Measurements from ENCODE around the gene ERC2.
"Not testable (repeated sequence)": the region's sequence is repeated elsewhere in the genome, so short reads cannot be mapped to it uniquely, and the experiment has no call there.

ERC2 gene

GRCh38 chr3:56121716-56122115 lies 346.6 kb downstream of the ERC2 start:
- no peak for DNase-seq (ENCODE audit: low read depth)

DNA sequence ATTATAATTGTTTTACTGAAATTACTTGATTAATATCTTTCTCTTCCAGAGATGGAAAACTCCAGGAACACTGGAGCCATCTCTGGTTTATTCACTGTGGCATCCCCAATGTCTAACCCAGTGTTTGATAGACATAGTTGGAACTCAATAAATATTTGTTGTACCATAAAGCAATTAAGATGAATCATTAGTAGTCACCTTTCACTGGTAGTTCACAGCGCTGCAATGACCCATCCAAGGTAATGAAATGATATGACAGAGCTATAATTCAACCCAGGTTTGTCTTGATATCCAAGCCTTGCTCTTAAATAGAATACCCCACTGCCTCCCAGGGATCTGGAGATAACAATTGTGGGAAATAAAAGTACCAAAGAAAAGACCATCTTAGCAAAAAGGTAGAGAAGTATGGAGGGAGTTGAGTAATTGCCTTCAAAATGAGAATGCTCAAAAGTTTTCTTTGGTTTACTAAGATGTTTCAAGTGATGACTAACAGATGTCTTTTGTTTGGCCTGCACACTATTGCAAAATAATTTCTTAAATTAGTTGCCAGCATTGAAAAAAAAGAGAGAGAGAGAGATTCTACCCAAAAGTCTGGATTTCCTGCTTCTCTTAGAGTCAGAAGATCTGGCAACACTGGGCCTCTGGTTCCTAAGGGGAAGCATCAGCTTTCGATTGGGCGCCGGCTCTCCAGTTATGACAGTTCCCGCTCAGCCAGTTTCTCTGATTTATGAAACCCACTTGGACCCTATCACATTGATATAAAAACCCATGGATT lies 348.5 kb downstream of the ERC2 start:
- DNase-seq (ENCODE audit: low read depth): peak; percentile 46

GRCh38 chr3:56118968-56119367 lies 349.3 kb downstream of the ERC2 start:
- no peak for DNase-seq (ENCODE audit: low read depth)

- no peak for DNase-seq (ENCODE audit: low read depth)
Observed at GRCh38 chr3:56115698-56116097, 352.6 kb downstream of the ERC2 start.

GRCh38 chr3:56115199-56115598 lies 353.1 kb downstream of the ERC2 start:
- DNase-seq (ENCODE audit: low read depth): no peak

DNA sequence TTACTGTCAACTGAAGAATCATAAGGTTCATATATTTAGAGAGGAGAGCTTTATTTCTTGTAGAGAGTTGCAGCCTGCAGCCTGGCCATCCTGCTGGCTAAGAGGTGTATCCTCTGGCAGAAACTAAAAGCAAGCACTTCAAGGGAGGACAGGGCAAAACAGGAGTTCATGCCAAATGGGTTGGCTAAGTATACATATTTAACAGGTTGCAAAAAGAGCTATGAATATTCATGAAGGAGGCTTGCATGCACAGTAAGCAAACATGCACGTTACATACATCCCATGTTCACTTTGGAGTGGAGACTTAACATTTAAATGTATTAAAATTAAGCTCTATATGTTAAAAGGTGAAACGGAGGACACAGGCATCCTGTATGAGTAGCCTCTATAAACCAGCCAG lies 354.4 kb downstream of the ERC2 start:
- no peak for DNase-seq (ENCODE audit: low read depth)

GRCh38 chr3:56113231-56113630 lies 355.0 kb downstream of the ERC2 start:
- DNase-seq (ENCODE audit: low read depth): no peak

GRCh38 chr3:56111606-56112304 lies 356.5 kb downstream of the ERC2 start:
- DNase-seq (ENCODE audit: low read depth): no peak

DNA sequence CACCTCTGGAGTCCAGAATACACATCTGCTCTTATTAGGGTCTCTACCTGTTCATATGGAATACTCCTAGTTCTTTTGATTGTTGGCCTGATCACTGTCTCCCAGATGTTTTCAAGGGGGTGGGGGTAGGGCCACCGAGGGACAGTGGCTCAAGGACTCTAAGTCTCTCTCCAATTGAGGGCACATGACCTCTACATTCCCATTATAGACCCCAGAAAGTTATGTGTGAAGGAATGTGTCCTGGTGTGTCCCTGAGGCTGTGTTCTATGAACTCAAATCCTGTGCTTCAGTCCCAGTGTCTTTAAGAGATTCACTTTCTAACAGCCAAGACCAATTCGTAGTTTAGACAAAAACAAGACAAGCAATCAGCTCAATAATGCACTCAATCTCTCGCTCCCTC lies 357.4 kb downstream of the ERC2 start:
- no peak for DNase-seq (ENCODE audit: low read depth)

DNA sequence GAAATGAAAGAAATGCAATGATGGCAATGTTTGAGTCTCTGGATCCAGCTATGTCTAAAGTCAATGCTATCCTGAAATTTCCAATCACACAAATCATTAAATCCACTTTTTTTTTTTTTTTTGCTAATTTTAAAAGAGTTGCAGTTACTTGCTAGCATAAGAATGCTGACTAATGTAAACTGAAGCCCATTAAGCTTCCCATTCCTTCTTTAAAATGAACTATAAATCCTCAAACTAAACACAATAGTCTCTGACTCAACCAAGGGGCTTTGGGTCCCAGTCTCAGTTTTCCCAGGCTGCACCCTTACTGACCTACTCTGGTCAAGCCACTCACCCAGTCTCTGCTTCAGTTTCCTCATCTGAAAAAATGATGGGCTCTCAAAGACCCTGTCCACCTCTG lies 361.1 kb downstream of the ERC2 start:
- no peak for DNase-seq (ENCODE audit: low read depth)

DNA sequence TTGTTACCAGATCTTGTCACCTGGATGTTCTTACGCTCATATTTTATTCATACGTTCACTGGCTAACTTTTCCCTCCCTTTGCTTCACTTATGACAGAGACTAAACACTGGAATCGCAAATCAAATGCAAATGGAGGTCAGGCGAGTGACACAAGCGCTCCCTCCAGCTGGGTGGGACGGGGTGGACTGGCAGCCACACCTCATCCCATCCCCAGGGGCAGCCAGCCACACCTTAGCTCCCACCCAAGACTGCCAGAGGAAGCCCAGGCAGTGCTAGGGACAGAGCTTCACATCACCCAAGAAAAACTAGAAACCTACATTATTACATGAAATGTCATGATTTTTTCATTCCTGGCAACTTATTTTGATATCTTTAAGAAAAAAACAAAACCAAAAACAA lies 366.2 kb downstream of the ERC2 start:
- DNase-seq (ENCODE audit: low read depth): no peak

GRCh38 chr3:56101576-56101975 lies 366.7 kb downstream of the ERC2 start:
- no peak for DNase-seq (ENCODE audit: low read depth)

GRCh38 chr3:56096999-56097398 lies 371.3 kb downstream of the ERC2 start:
- DNase-seq (ENCODE audit: low read depth): no peak

GRCh38 chr3:56094170-56094569 lies 374.1 kb downstream of the ERC2 start:
- DNase-seq (ENCODE audit: low read depth): no peak

DNA sequence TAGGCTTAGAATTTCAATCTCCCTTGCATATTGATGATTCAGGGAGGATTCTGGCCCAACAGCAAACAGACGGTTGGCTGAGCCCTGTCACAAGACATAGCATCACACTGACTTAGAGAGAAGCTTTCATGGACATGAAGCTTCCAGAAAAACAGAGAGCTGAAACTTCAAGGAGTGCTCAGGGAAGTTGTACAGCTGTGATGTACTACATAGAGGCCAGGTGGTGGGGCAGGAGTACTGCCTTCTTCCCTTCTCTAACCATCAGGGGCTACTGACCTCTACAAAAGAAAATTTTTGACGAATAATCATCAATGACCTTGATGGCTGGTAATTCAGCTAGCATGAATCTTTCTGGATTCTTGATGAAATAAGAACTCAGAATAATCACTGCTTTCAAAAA lies 378.5 kb downstream of the ERC2 start:
- DNase-seq (ENCODE audit: low read depth): no peak

- DNase-seq (ENCODE audit: low read depth): no peak
Observed at GRCh38 chr3:56087451-56088053, 380.7 kb downstream of the ERC2 start.

DNA sequence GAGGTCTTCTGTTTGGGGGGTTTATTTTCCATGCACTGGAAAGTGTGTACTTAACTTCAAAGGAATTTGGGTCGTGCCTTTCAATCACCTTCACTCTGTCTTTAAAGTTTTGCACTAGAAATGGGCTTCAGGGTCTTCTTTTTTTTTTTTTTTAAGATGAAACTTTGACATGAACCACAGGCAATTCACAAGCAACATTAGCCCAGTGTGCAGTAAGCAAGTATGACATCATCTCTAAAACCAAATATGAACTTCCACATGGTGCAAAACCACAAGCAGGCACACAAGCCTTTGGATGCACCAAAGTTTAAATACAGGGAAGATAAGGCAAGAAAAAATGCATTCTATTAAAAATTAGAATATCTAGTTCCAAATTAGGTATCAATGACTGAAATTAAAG lies 381.9 kb downstream of the ERC2 start:
- DNase-seq (ENCODE audit: low read depth): no peak

GRCh38 chr3:56081246-56081645 lies 387.0 kb downstream of the ERC2 start:
- no peak for DNase-seq (ENCODE audit: low read depth)

GRCh38 chr3:56076746-56077145 lies 391.5 kb downstream of the ERC2 start:
- DNase-seq (ENCODE audit: low read depth): no peak

DNA sequence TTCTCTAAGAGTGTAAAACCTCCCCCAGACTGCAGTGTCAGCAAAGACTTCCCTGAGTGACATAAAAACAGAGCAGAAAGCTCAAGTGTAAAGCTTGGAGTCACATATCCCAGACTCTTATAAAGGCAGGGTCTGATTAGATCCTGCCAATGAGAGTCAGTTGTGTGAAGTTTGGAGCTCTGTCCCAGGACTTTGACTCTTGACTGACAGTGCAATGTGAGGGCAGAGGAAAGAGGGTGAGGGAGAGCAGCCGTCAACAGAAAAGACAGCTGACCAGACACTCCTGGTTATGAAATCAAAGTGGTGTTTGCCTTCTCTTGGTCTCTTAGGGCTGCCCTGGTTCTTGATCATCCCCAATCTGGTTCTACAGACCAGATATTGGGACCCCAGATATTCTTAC lies 393.2 kb downstream of the ERC2 start:
- no peak for DNase-seq (ENCODE audit: low read depth)

DNA sequence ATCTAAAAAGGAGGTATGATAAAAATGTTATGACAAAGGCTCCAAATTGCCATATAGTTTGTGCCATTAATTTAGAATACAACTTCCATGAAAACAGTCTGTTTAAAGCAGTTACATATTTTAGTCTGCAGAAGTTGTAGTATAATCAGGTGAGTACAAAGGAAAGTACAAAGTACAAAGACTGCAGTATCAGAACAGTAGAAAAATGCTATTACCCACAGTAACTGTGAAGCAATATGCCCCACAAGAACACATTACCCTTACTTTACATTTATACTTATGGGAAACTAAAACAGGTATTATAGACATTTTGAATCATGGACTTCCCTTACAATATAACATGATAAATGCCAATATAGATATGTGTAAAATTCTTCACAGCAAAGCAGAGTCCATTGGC lies 398.5 kb downstream of the ERC2 start:
- DNase-seq (ENCODE audit: low read depth): no peak

- not testable (repeated sequence) for DNase-seq (ENCODE audit: low read depth)
Observed at GRCh38 chr3:56066405-56066804, 401.9 kb downstream of the ERC2 start.

DNA sequence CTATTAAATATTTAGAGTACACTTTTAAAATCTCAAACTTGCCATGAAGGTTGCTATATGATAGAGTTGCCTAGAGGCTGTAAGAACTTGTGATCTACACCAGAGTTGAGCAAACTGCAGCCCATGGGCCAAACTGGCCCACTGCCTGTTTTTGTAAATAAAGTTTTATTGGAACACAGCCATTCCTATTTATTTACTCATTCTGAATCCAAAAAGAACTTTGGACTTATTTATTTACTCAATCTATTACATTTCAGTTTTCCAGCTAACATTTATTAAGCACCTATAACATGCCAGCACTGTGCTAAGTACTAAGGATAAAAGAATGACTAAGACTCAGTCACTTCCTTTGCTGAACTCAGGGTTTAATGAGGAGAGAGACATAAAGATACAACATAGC lies 403.6 kb downstream of the ERC2 start:
- DNase-seq (ENCODE audit: low read depth): peak; percentile 21

- DNase-seq (ENCODE audit: low read depth): no peak
Observed at GRCh38 chr3:56061279-56061626, 407.0 kb downstream of the ERC2 start.
